KOPT-K1 (cell line): ENCODE measurements around the gene HYAL3.

Source experiments
- H3K27ac ChIP-seq: fragments of 200-600 bp; sonication (generic); 2 replicates; pipeline ENCODE4 v1.5.1; 2016; ENCODE audit warnings: antibody characterized with exemption, mild to moderate bottlenecking, low read depth, low read length; ENCODE audit not compliant: poor library complexity, severe bottlenecking
- H3K36me3 ChIP-seq: fragments of 200-600 bp; sonication (generic); 2 replicates; pipeline ENCODE4 v1.5.1; 2017; ENCODE audit warnings: antibody characterized with exemption, mild to moderate bottlenecking, low read length, moderate library complexity; ENCODE audit not compliant: insufficient read depth
- H3K9me3 ChIP-seq: fragments of 200-600 bp; sonication (generic); 2 replicates; pipeline ENCODE4 v1.5.1; 2017; ENCODE audit warnings: antibody characterized with exemption, low read length, mild to moderate bottlenecking; ENCODE audit not compliant: insufficient read depth, poor library complexity, severe bottlenecking

HYAL3 gene

DNA sequence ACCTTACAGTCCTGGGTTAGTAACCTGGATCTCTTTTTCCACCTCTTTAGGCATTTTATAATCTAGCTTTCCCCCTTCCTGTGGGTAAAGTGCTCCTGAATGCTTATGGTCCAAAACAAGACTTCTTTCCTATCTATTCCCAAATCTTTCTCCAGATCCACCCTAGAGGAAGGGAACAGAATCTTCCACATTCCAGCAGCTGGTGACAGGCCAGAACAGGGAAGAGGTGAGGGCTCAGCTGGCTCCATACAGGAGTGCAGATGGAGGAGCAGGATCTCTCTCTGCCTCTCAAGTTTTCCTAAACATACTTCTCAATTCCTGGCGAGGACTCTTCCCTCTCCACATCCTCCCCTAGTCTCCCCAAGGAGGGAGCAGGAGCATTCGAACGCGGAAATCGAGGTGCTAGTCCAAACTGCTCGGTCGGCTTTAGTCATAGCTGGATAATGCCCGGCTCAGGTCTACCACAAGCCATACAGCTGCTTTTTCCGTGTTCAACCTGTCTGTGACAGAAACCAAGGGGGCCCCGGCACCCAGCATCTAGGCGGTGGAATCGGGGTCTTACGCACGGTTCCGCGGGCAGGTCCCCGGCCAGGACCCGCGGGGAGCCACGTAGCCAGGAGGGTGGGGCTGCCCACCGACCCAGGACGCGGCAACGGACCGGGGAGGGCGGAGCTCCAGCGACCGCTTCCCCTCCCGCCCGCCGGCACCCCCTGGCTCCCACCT is 37.4 kb upstream of the HYAL3 start:
- H3K36me3 ChIP-seq: peaks cover 38% of the 10 kb centered on the region
- H3K27ac ChIP-seq: peak overlapping the region; percentile 89
- H3K9me3 ChIP-seq: no peaks in the 10 kb centered on the region

DNA sequence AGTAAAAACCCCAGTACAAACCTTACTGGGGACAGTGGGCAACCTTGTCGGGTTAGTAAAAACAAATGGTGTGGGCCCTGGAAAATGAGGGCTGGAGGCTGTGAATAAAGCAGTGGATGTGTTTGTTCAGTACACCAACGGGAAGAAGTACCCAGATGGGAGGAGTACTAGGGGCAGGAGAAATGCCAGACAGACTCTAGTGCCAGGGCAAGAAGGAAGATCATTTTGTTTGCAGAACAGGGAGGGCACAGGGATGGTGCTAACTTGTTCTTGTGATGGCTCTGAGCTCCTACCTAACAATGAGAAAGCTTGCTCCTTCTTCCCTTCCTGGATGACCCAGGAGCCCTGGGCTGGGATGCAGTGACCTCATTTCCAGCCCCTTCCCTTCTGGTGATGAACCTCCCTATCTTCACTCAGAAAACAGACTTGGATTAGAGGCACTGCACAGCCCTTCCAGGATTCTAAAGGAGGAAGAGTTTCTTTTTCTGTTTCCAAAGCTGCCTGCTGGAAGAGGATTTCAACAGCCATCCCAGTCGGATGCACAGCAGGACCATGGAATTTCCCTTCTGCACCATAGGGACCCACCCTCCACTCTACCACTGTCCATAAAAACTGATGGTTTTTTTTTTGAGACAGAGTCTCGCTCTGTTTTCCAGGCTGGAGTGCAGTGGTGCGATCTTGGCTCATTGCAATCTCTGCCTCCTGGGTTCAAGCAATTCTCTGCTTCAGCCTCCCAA is 35.3 kb upstream of the HYAL3 start:
- Histone ChIP-seq H3K27ac (no peak overlapping the region), H3K36me3 (peaks cover 60% of the 10 kb centered on the region)

DNA sequence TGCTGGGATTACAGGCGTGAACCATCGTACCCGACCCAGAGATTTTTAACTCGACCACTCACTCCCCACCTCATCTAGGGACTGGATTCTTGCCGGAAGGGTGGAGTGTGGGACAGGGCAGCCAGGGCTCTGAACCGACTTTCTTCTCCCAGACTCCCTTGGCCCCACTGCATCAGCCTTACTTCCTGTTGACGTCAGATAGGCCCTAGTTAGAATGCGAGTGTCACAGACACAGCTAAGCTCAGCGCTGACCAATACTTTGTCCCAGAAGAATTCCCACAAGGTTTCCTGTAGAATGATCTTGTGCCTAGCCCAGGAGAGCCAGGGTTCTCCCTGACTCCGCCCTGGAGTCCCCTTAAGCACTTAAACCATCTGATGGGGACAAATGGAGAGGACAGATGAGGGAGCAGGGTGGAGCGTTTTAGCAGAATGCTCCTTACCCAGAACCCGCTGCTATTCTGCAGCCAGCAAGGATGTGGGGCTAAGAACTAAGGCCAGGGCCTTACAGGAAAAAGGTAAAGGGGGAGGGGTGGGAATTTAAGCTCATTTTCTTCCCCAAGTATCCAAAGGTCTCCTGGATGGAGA is 34.6 kb upstream of the HYAL3 start:
- Histone ChIP-seq H3K27ac (no peak overlapping the region), H3K36me3 (peaks cover 64% of the 10 kb centered on the region), H3K9me3 (no peaks in the 10 kb centered on the region)

More for the DNA sequence above, 35.3 kb upstream of the HYAL3 start:
- no peaks in the 10 kb centered on the region for H3K9me3 ChIP-seq

GRCh38 chr3:50331364-50331907 is 32.2 kb upstream of the HYAL3 start:
- H3K27ac ChIP-seq: no peak overlapping the region
- H3K9me3 ChIP-seq: no peaks in the 10 kb centered on the region
- peaks cover 64% of the 10 kb centered on the region for H3K36me3 ChIP-seq

GRCh38 chr3:50330330-50330729 is 31.1 kb upstream of the HYAL3 start:
- Histone ChIP-seq H3K9me3 (no peaks in the 10 kb centered on the region), H3K36me3 (peaks cover 68% of the 10 kb centered on the region), H3K27ac (no peak overlapping the region)

DNA sequence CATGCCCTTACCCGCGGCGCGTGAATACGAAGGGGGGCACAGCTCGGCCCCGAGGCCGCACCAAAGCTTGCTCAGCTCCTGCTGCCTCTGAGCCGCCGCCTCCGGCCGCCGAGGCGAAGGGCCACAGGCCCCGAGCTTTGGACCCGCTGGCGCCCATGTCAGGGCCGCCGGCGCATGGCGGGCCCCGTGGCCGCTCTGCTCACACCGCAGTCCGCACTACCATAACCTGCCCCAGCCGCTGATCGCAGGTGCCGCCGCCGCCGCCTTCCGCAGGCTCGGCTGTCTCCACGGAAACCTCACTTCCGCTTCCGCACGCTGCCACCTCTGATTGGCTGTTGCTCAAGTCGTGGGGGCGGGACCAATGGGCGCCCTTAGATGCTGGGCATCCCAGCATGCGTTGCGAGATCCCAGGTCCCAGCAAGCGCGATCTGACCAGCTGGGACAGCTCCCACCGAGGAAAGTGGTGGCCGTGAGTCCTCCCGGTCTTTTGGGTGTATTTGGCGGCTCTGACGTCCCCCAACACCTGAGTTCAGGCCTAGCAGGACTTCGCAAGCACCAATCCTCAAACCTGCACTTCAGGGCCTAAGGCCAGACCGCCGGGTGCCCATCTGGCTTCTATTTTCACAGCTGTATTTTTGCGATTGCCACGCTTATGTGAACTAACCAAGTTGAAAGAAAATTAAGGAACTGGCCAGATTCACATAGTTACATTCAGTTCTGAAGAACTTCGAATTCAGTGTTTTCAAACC is 28.9 kb upstream of the HYAL3 start, which contains the start of gene TUSC2:
Gene TUSC2, minus strand, starts transcription at position 281 of the 749 bp plus-strand sequence. Its CDS starts 124 bp downstream, at position 157.
- Histone ChIP-seq H3K27ac (peak within 1 kb of the TSS; percentile 59), H3K9me3 (no peaks in the 10 kb centered on the region), H3K36me3 (peaks cover 71% of the 10 kb centered on the region)

DNA sequence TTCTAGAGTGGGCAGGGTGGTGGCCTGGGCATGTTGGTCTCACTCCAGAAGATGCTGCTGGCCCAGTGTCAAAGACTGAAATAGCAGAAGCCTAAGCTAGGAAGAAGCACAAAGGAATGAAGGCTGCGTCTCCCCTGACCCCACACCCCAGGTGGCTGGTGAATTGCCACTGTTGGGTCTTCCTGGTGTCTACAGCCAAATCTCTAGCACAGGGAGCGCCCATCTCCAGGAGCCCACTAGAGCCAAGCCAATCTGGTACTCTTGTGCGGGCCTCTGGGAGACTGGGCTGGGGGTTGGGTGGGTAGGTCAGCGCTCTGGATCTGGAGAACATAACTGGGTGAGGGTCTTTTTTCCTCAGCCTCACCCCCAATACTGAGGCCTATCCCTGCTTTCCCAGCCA is 27.9 kb upstream of the HYAL3 start:
- H3K27ac ChIP-seq: peak overlapping the region; percentile 59
- no peaks in the 10 kb centered on the region for H3K9me3 ChIP-seq
- peaks cover 61% of the 10 kb centered on the region for H3K36me3 ChIP-seq

DNA sequence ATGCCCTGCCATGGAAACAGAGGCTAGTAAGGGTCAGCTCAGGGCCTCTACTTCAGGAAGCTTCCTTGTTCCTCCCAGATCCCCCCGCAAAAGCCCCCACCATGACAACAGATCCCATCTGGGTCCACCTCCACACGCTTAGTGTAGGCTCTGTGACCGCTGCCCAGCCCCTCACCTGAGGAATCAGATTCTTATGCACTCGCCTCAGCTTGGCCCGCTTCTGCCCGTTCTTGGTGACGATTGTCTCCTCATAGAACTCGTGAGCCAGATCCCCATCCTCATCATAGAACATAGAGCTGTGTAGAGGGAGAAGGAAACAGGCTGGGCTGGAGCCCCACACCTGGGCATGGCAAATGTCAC is 27.0 kb upstream of the HYAL3 start:
- peaks cover 51% of the 10 kb centered on the region for H3K36me3 ChIP-seq
- no peak overlapping the region for H3K27ac ChIP-seq
- H3K9me3 ChIP-seq: no peaks in the 10 kb centered on the region

DNA sequence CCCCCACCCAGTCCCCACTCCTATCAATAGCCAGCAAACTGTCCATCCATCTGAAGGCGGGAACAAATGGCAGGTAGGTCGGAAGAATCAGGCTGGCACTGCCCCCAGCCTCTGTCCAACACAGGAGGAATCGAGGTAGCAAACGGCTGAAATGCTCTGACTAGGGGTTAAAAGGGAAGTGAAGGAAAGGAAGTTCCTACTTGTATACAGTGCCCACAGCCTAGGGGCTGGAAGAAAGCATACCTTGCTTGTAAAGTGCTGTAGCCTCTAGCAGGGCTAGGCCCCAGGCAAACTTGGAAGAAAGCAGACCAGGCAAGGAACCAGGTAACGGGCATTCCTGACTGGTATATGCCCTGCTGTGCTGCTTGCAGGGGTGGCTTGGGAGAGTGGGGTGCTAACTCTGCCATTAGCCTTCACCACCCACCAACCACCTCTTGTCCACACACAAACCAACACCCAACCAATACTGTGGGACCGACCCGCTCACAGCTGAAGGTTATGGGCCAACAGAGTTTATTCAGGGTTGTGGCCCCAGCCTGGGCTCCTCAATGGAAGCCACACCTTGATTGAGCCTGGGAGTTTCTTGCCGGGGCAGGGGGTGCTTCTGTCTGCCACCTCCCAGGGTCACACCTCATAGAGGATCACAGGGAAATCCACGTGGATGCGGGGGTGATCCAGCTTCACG is 26.4 kb upstream of the HYAL3 start:
- no peak overlapping the region for H3K27ac ChIP-seq
- peaks cover 46% of the 10 kb centered on the region for H3K36me3 ChIP-seq
- H3K9me3 ChIP-seq: no peaks in the 10 kb centered on the region

DNA sequence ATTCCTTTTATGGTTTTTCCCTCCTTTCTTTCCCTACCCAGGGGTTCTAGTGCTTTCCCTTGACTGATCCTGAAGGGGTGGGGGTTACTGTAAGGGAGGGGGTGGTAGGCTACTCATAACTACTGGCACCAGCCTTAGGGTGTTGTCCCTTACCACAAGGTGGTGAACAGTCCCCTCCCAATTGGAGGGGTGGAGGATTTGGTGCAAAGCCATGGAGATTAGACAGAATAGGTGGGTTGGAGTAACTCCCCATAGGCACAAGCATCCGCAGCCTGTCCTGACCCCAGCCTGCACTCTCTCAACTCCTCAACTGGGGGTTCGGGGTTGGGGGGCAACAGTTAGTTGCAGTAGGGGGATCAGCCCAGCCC is 25.9 kb upstream of the HYAL3 start:
- H3K9me3 ChIP-seq: no peaks in the 10 kb centered on the region
- H3K27ac ChIP-seq: no peak overlapping the region
- H3K36me3 ChIP-seq: peaks cover 41% of the 10 kb centered on the region

- peaks cover 37% of the 10 kb centered on the region for H3K36me3 ChIP-seq
- no peak overlapping the region for H3K27ac ChIP-seq
- H3K9me3 ChIP-seq: no peaks in the 10 kb centered on the region
These were observed 25.3 kb upstream of the HYAL3 start for GRCh38 chr3:50324351-50325112.

- Histone ChIP-seq H3K36me3 (peaks cover 41% of the 10 kb centered on the region), H3K27ac (no peak overlapping the region), H3K9me3 (no peaks in the 10 kb centered on the region)
These were observed 24.5 kb upstream of the HYAL3 start for GRCh38 chr3:50323614-50324199.

- H3K27ac ChIP-seq: no peak overlapping the region
- peaks cover 47% of the 10 kb centered on the region for H3K36me3 ChIP-seq
- no peaks in the 10 kb centered on the region for H3K9me3 ChIP-seq
These were observed 23.9 kb upstream of the HYAL3 start for GRCh38 chr3:50323092-50323600.
